Measurements from ENCODE around the gene MAP3K2. TPM values are rescaled to one million over a fixed set of nuclear protein-coding genes. Genes with fewer than 3 reads are reported as not detected.
A peak's percentile ranks its signal among the peaks of the same experiment; 100 is the strongest.

Gene MAP3K2
- total RNA-seq, 1 experiment from 2014 or later, result 13.8 TPM

DNA sequence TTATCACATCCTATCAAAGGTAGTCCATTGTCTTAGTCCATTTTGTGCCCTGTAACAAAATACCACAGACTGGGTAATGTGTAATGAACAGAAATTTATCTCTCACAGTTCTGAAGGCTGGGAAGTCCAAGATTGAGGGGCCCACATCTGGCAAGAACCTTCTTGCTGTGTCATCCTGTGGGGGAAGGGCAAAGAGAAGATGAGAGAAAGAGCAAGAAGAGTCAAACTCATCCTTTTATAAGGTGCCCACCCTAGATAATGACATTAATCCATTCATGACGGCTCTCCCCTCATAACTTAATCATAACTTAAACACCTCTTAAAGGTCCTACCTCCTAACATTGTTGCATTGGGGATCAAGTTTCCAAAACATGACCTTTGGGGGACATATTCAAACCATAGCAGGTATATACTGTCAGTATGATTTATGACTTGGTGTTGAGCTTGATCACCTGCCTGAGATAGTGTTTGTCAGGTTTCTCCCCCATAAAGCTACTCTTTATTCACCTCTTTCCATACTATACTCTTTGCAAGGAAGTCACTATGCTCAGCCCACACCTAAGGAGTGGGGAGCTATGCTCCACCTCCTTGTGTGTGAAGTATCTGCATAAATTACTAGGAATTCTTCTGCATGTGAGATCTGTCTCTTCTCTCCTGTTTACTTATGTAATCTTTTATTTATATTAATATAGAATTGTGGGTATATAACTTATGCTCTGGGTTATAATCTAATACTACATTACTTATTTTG, 5.2 kb upstream of the MAP3K2 start:
- DNase-seq (ENCODE audit: low spot score), result no peak
- in situ Hi-C loops (cut with HindIII; ENCODE audit: low sequenced_read_pairs), result no loop called here

DNA sequence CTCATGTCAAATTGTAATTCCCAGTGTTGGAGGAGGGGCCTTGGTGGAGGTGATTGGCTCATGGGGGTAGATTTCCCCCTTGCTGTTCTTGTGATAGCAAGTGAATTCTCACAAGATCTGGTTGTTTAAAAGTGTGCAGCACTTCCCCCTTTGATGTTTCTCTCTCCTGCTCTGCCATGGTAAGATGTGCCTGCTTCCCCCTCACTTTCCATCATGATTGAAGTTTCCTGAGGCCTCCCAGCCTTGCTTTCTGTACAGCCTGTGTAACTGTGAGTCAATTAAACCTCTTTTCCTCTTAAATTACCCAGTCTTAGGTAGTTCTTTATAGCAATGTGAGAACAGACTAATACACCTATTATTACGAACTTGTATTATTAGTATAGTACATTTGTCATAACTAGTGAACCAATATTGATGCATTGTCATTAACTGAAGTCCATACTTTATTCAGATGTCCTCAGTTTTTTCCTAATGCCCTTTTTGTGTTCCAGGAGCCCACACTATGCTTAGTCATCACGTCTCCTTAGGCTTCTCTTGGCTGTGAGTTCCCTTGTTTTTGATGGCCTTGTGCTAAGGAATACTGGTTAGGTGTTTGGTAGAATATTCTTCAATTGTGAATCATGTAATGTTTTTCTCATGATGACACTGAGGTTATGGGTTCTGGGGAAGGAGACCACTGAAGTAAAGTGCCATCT, 4.5 kb upstream of the MAP3K2 start:
- no peak for DNase-seq (ENCODE audit: low spot score)
- in situ Hi-C loops (cut with HindIII; ENCODE audit: low sequenced_read_pairs), result no loop called here

- in situ Hi-C loops (cut with HindIII; ENCODE audit: low sequenced_read_pairs), result no loop called here
- DNase-seq (ENCODE audit: low spot score), result no peak
Observed at GRCh38 chr2:127389778-127390435, 2.1 kb upstream of the MAP3K2 start.

DNA sequence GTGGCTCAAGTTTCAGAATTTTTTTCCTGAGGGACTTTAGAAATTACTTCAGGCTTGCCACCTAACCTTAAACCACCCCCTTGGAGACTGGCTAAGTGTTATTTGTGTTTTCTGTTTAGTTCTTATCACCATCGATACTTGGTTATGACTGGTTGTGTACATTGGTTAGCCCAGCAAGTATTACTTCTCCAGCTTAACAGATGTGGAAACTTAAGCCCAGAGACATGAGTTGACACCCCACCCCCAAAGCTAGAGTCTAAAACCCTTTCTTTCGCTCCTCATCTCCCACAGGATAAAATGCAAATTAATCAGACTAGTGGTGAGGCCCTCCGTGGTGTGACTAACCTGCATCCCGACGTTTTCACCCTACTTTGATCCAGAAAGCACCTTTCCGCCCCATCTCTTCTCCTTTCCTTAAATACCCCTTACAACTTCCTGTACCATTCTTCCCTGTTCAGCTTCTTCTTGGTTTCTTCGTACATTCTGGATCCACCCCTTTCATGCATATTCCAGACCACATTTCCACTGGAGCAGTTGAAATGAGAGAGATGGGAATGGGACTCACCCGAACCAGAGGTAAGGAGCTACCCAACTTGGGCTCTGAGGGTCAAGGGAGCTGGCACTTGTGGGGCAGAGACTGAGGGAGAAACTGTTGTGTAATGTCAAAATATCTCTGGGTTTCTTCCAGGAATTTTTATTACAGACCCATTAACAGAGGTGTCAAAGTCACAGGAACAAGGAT, 819 bp upstream of the MAP3K2 start:
- no peak for DNase-seq (ENCODE audit: low spot score)
- in situ Hi-C loops (cut with HindIII; ENCODE audit: low sequenced_read_pairs), result no loop called here

DNA sequence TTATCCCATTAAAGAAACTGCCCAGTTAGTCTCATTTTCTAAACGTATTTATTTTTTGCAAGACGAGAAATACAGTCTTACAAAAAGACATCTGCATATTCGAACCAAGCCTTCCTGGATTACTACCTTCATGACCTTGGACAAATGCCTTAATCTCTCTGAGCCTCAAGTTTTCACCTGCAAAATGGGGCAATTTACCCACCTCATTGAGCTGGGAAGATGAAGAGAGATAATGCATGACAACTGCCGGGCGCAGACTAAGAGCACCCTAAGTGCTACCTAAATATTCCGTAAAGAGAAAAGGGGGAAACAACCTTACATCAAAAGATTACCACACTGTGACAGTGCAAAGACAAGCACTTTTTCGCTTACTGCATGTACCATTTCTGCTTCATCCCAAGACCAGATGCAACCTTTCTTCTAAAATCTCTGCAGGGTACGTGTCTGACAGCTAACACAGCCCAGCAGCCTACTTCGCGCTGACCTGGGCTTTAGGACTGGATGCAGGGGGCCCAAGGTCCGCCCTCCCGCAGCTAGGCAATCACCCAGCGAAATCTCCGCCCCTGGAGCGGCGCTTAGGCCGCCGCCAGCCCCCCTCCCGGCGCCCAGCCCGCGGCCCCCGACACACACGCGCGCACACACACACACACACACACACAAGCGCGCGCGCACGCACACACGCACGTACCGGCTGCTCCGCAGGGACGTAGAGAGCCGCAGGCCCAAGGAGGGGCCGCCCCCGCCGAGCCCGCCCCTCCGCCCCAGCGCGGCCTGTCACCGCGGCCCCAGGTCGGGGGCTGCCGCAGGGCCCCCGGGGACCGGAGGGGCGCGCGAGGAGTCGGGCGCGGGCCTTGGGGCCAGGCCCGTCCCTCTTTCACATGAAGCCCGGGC, 766 bp downstream of the MAP3K2 start:
- in situ Hi-C loops (cut with HindIII; ENCODE audit: low sequenced_read_pairs), result no loop called here
- peak; percentile 83 for DNase-seq (ENCODE audit: low spot score)

GRCh38 chr2:127386246-127386645, 1.5 kb downstream of the MAP3K2 start:
- no peak for DNase-seq (ENCODE audit: low spot score)
- in situ Hi-C loops (cut with HindIII; ENCODE audit: low sequenced_read_pairs), result no loop called here

- DNase-seq (ENCODE audit: low spot score), result no peak
- in situ Hi-C loops (cut with HindIII; ENCODE audit: low sequenced_read_pairs), result no loop called here
Observed at GRCh38 chr2:127384529-127384928, 3.2 kb downstream of the MAP3K2 start.

- in situ Hi-C loops (cut with HindIII; ENCODE audit: low sequenced_read_pairs), result no loop called here
- peak; percentile 30 for DNase-seq (ENCODE audit: low spot score)
Observed at GRCh38 chr2:127382831-127383230, 4.9 kb downstream of the MAP3K2 start.

DNA sequence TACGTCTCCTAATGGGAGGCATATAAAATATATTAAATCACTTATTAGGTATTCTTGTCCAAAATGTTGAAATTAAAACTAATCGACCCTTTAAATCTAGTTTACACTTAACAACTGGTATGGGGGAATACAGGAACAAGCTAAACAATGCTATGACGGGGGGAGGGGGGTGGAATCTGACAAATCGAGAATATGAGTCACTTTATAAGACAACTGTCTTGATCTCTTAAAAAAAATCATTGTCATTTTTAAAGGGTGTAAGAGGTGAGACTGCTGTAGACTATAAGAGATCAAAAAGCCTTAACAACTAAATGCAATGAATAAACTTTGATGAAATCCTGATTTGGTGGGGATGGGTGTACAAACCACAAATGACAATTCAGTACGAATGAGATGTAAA, 6.0 kb downstream of the MAP3K2 start:
- no peak for DNase-seq (ENCODE audit: low spot score)
- in situ Hi-C loops (cut with HindIII; ENCODE audit: low sequenced_read_pairs), result no loop called here

DNA sequence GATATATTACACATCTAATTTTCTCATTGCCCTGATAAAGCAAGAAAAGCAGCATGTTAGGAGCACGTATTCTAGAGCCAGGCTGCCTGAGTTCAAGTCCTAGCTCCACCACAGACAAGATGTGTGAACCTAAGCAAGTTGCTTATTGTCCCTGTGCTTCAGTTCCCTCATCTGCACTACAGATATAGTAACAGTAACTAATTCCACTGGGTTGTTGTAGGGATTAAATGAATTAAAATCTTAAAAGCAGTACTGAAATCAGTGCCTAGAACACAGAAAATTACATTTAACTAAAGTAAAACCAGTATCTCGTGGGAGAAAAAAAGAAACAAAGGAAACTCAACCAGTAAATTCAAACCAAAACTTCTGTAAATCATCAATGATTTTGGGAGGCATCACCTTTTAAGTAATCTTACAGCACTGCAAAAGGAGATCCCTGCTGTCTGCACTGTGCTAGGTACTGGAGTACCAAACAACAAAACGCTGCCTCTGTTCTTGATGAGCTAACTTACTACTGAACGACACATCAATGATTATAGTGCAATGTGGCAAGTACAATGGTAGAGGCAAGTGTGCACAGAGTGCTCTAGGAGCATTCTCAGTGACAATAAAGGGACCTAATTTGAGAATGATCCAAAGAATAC, 7.9 kb downstream of the MAP3K2 start:
- in situ Hi-C loops (cut with HindIII; ENCODE audit: low sequenced_read_pairs), result no loop called here
- no peak for DNase-seq (ENCODE audit: low spot score)

- no peak for DNase-seq (ENCODE audit: low spot score)
- in situ Hi-C loops (cut with HindIII; ENCODE audit: low sequenced_read_pairs), result no loop called here
Observed at GRCh38 chr2:127378720-127379119, 9.1 kb downstream of the MAP3K2 start.

- DNase-seq (ENCODE audit: low spot score), result no peak
- in situ Hi-C loops (cut with HindIII; ENCODE audit: low sequenced_read_pairs), result no loop called here
Observed at GRCh38 chr2:127377262-127377661, 10.5 kb downstream of the MAP3K2 start.

GRCh38 chr2:127376257-127376656, 11.5 kb downstream of the MAP3K2 start:
- DNase-seq (ENCODE audit: low spot score), result no peak
- in situ Hi-C loops (cut with HindIII; ENCODE audit: low sequenced_read_pairs), result no loop called here

- DNase-seq (ENCODE audit: low spot score), result no peak
- in situ Hi-C loops (cut with HindIII; ENCODE audit: low sequenced_read_pairs), result no loop called here
Observed at GRCh38 chr2:127373362-127374083, 14.3 kb downstream of the MAP3K2 start.

DNA sequence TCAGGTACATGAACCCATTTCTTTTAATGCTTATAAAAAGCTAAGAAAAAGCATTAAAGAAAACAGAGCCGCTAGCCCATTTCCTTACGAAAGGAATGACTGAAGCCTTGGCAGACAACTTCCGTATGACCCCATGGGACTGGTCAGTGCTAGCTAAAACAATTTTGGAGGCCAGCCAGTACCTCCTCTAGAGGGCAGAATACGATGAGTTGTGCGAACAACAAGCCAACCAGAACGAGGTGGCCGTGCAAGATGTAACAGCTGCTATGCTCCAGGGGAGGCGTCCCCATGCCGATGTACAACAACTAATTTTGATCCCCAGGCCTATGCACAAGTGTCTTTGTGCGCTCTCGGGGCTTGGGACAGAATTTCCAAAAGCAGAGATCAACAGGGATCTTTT, 16.7 kb downstream of the MAP3K2 start:
- DNase-seq (ENCODE audit: low spot score), result peak; percentile 19
- in situ Hi-C loops (cut with HindIII; ENCODE audit: low sequenced_read_pairs), result no loop called here

DNA sequence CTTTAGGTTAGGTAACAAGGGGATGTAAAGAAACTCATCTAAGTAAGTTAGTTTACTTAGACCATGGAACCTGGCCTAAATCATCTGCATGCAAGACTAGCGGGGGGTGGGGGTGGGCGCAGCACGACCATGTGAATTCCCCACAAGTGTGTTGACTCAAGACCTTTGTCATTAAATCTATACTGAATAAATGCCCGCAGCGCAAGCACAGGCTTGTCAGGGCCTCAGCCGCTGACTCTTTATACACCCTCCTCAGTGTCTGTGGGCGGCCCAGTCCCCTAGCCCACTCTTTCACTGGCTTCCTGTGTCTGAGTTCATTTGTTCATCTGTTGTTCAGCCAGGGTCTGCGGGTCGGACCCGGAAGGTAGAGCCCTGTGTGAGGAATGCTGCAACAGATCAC, 17.8 kb downstream of the MAP3K2 start:
- no peak for DNase-seq (ENCODE audit: low spot score)
- in situ Hi-C loops (cut with HindIII; ENCODE audit: low sequenced_read_pairs), result no loop called here

GRCh38 chr2:127365211-127365643, 22.5 kb downstream of the MAP3K2 start:
- no peak for DNase-seq (ENCODE audit: low spot score)
- in situ Hi-C loops (cut with HindIII; ENCODE audit: low sequenced_read_pairs), result no loop called here

DNA sequence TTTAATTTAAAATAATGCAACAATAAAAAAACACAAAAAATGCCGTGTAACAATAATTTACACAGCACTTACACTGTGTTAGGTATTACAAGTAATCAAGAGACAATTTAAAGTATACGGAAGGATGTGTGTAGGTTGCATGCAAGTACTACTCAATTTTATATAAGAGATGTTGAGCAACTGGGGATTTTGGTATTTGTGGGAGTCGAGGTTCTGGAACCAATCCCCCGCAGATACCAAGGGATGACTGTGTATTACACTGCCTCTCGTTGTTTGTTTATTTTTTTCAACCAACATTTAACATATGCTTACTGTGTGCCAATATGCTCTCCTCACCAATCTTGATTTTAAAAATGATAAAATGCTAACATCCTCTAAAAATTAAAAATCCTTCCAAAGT, 24.8 kb downstream of the MAP3K2 start:
- DNase-seq (ENCODE audit: low spot score), result no peak
- in situ Hi-C loops (cut with HindIII; ENCODE audit: low sequenced_read_pairs), result no loop called here

All from G401 (cell line).